Measurements from ENCODE around the gene TTC22.
A peak's percentile ranks its signal among the peaks of the same experiment; 100 is the strongest.

Gene TTC22

GRCh38 chr1:54764922-54765561 lies 36.1 kb downstream of the TTC22 start:
- H3K27ac ChIP-seq (ENCODE audit: insufficient read depth in 1 of 2, low read depth in 1 of 2, low read length in 2 of 2, poor library complexity in 1 of 2, severe bottlenecking in 2 of 2) = peak overlapping the region; percentile 59 to 88

GRCh38 chr1:54764133-54764921 lies 36.8 kb downstream of the TTC22 start, which contains the start of gene PARS2:
Gene PARS2 (minus strand): TSS chr1:54764523. CDS start chr1:54759161, 5,362 bp downstream.
- DNase-seq = peak; percentile 99 to 100 (median 100)
- H3K4me1 ChIP-seq (ENCODE audit: control extremely low read depth in 1 of 4, control insufficient read depth in 4 of 4, insufficient read depth in 4 of 4, low read length in 3 of 4) = peaks cover 8 to 17% (median 15%) of the 10 kb centered on the region in 4 experiments
- peak within 1 kb of the TSS; percentile 59 to 88 for H3K27ac ChIP-seq (ENCODE audit: insufficient read depth in 1 of 2, low read depth in 1 of 2, low read length in 2 of 2, poor library complexity in 1 of 2, severe bottlenecking in 2 of 2)
- CTCF ChIA-PET = no interaction called here
- under 1% methylated on average over 53 of the region's 57 CpGs for WGBS (ENCODE audit: insufficient coverage)
- POLR2A ChIA-PET = interaction anchor here (1.3 kb wide), 1 partner anchor 9 kb away, joined by 3 read pairs; no protein-coding TSS in a partner anchor
- H3K27me3 ChIP-seq (replicated peaks in 2 of 5; ENCODE audit: control insufficient read depth in 4 of 5, insufficient read depth in 5 of 5, low read length in 4 of 5) = no peaks in the 10 kb centered on the region
- H3K4me3 ChIP-seq (ENCODE audit: control insufficient read depth in 1 of 7, extremely low read depth in 1 of 7, insufficient read depth in 4 of 7, low read depth in 2 of 7, low read length in 6 of 7) = peak within 1 kb of the TSS; percentile 71 to 97 (median 92)
- H3K9me3 ChIP-seq (ENCODE audit: control extremely low read depth in 1 of 5, control insufficient read depth in 4 of 5, insufficient read depth in 2 of 5, low read depth in 1 of 5, low read length in 4 of 5) = no peaks in the 10 kb centered on the region
- H3K36me3 ChIP-seq (ENCODE audit: control insufficient read depth in 4 of 4, insufficient read depth in 4 of 4, low read length in 3 of 4) = no peaks in the 10 kb centered on the region

More at GRCh38 chr1:54764922-54765561, 36.1 kb downstream of the TTC22 start:
- Histone ChIP-seq H3K4me1 (ENCODE audit: control extremely low read depth in 1 of 4, control insufficient read depth in 4 of 4, insufficient read depth in 4 of 4, low read length in 3 of 4) (peaks cover 8 to 17% (median 15%) of the 10 kb centered on the region in 4 experiments), H3K9me3 (ENCODE audit: control extremely low read depth in 1 of 5, control insufficient read depth in 4 of 5, insufficient read depth in 2 of 5, low read depth in 1 of 5, low read length in 4 of 5) (no peaks in the 10 kb centered on the region), H3K36me3 (ENCODE audit: control insufficient read depth in 4 of 4, insufficient read depth in 4 of 4, low read length in 3 of 4) (no peaks in the 10 kb centered on the region), H3K27me3 (replicated peaks in 2 of 5; ENCODE audit: control insufficient read depth in 4 of 5, insufficient read depth in 5 of 5, low read length in 4 of 5) (no peaks in the 10 kb centered on the region), H3K4me3 (ENCODE audit: control insufficient read depth in 1 of 7, extremely low read depth in 1 of 7, insufficient read depth in 4 of 7, low read depth in 2 of 7, low read length in 6 of 7) (peak overlapping the region in 6 of 7 experiments; percentile 66 to 97 (median 85))
- ChIA-PET POLR2A (interaction anchor here (1.3 kb wide), 1 partner anchor 10 kb away, joined by 3 read pairs; no protein-coding TSS in a partner anchor), CTCF (interaction anchor here (1.6 kb wide), 1 partner anchor 16 kb away, joined by 6 read pairs; no protein-coding TSS in a partner anchor)
- DNase-seq = no peak
- WGBS (ENCODE audit: insufficient coverage) = 87% methylated on average over 8 of the region's 13 CpGs

GRCh38 chr1:54763816-54764132 lies 37.3 kb downstream of the TTC22 start:
- DNase-seq = peak in 1 of 3 donors; percentile 56
- Histone ChIP-seq H3K4me3 (ENCODE audit: control insufficient read depth in 1 of 7, extremely low read depth in 1 of 7, insufficient read depth in 4 of 7, low read depth in 2 of 7, low read length in 6 of 7) (peak overlapping the region; percentile 71 to 97 (median 92)), H3K27ac (ENCODE audit: insufficient read depth in 1 of 2, low read depth in 1 of 2, low read length in 2 of 2, poor library complexity in 1 of 2, severe bottlenecking in 2 of 2) (peak overlapping the region; percentile 37 to 84), H3K4me1 (ENCODE audit: control extremely low read depth in 1 of 4, control insufficient read depth in 4 of 4, insufficient read depth in 4 of 4, low read length in 3 of 4) (peaks cover 8 to 17% (median 15%) of the 10 kb centered on the region in 4 experiments), H3K36me3 (ENCODE audit: control insufficient read depth in 4 of 4, insufficient read depth in 4 of 4, low read length in 3 of 4) (peaks cover 0 to 2% (median under 1%) of the 10 kb centered on the region in 4 experiments), H3K9me3 (ENCODE audit: control extremely low read depth in 1 of 5, control insufficient read depth in 4 of 5, insufficient read depth in 2 of 5, low read depth in 1 of 5, low read length in 4 of 5) (no peaks in the 10 kb centered on the region), H3K27me3 (replicated peaks in 2 of 5; ENCODE audit: control insufficient read depth in 4 of 5, insufficient read depth in 5 of 5, low read length in 4 of 5) (no peaks in the 10 kb centered on the region)
- CTCF ChIA-PET = interaction anchor here (0.8 kb wide), 1 partner anchor 216 kb away, joined by 3 read pairs; the partner anchor contains the start of gene ACOT11
- POLR2A ChIA-PET = interaction anchor here (1.3 kb wide), 1 partner anchor 8 kb away, joined by 3 read pairs; no protein-coding TSS in a partner anchor
- WGBS (ENCODE audit: insufficient coverage) = 6% methylated on average over 9 of the region's 11 CpGs

GRCh38 chr1:54758678-54759348 lies 42.3 kb downstream of the TTC22 start:
- H3K9me3 ChIP-seq (ENCODE audit: control extremely low read depth in 1 of 5, control insufficient read depth in 4 of 5, insufficient read depth in 2 of 5, low read depth in 1 of 5, low read length in 4 of 5) = no peaks in the 10 kb centered on the region
- peaks cover 4 to 29% (median 19%) of the 10 kb centered on the region in 4 experiments for H3K36me3 ChIP-seq (ENCODE audit: control insufficient read depth in 4 of 4, insufficient read depth in 4 of 4, low read length in 3 of 4)
- no peak for DNase-seq
- H3K4me1 ChIP-seq (ENCODE audit: control extremely low read depth in 1 of 4, control insufficient read depth in 4 of 4, insufficient read depth in 4 of 4, low read length in 3 of 4) = peaks cover 5 to 9% (median 8%) of the 10 kb centered on the region in 4 experiments
- WGBS (ENCODE audit: insufficient coverage) = 96% methylated on average over 14 of the region's 20 CpGs
- no peak overlapping the region for H3K27ac ChIP-seq (ENCODE audit: insufficient read depth in 1 of 2, low read depth in 1 of 2, low read length in 2 of 2, poor library complexity in 1 of 2, severe bottlenecking in 2 of 2)
- ChIA-PET POLR2A (no interaction called here), CTCF (no interaction called here)
- no peaks in the 10 kb centered on the region for H3K27me3 ChIP-seq (replicated peaks in 2 of 5; ENCODE audit: control insufficient read depth in 4 of 5, insufficient read depth in 5 of 5, low read length in 4 of 5)
- no peak overlapping the region for H3K4me3 ChIP-seq (ENCODE audit: control insufficient read depth in 1 of 7, extremely low read depth in 1 of 7, insufficient read depth in 4 of 7, low read depth in 2 of 7, low read length in 6 of 7)

- ChIA-PET CTCF (no interaction called here), POLR2A (no interaction called here)
- 97% methylated on average over 5 of the region's 9 CpGs for WGBS (ENCODE audit: insufficient coverage)
- no peak for DNase-seq
- Histone ChIP-seq H3K27ac (ENCODE audit: insufficient read depth in 1 of 2, low read depth in 1 of 2, low read length in 2 of 2, poor library complexity in 1 of 2, severe bottlenecking in 2 of 2) (no peak overlapping the region), H3K27me3 (replicated peaks in 2 of 5; ENCODE audit: control insufficient read depth in 4 of 5, insufficient read depth in 5 of 5, low read length in 4 of 5) (no peaks in the 10 kb centered on the region), H3K36me3 (ENCODE audit: control insufficient read depth in 4 of 4, insufficient read depth in 4 of 4, low read length in 3 of 4) (peaks cover 4 to 29% (median 19%) of the 10 kb centered on the region in 4 experiments), H3K9me3 (ENCODE audit: control extremely low read depth in 1 of 5, control insufficient read depth in 4 of 5, insufficient read depth in 2 of 5, low read depth in 1 of 5, low read length in 4 of 5) (no peaks in the 10 kb centered on the region), H3K4me1 (ENCODE audit: control extremely low read depth in 1 of 4, control insufficient read depth in 4 of 4, insufficient read depth in 4 of 4, low read length in 3 of 4) (no peaks in the 10 kb centered on the region), H3K4me3 (ENCODE audit: control insufficient read depth in 1 of 7, extremely low read depth in 1 of 7, insufficient read depth in 4 of 7, low read depth in 2 of 7, low read length in 6 of 7) (no peak overlapping the region)
Observed at GRCh38 chr1:54757833-54758232, 43.3 kb downstream of the TTC22 start.

GRCh38 chr1:54754486-54755285 lies 46.4 kb downstream of the TTC22 start:
- ChIA-PET POLR2A (interaction anchor here (1.2 kb wide), 1 partner anchor 10 kb away, joined by 3 read pairs; the partner anchor contains the start of gene PARS2), CTCF (no interaction called here)
- Histone ChIP-seq H3K27ac (ENCODE audit: insufficient read depth in 1 of 2, low read depth in 1 of 2, low read length in 2 of 2, poor library complexity in 1 of 2, severe bottlenecking in 2 of 2) (no peak overlapping the region), H3K9me3 (ENCODE audit: control extremely low read depth in 1 of 5, control insufficient read depth in 4 of 5, insufficient read depth in 2 of 5, low read depth in 1 of 5, low read length in 4 of 5) (no peaks in the 10 kb centered on the region), H3K4me1 (ENCODE audit: control extremely low read depth in 1 of 4, control insufficient read depth in 4 of 4, insufficient read depth in 4 of 4, low read length in 3 of 4) (no peaks in the 10 kb centered on the region), H3K27me3 (replicated peaks in 2 of 5; ENCODE audit: control insufficient read depth in 4 of 5, insufficient read depth in 5 of 5, low read length in 4 of 5) (no peaks in the 10 kb centered on the region), H3K36me3 (ENCODE audit: control insufficient read depth in 4 of 4, insufficient read depth in 4 of 4, low read length in 3 of 4) (peaks cover 4 to 29% (median 19%) of the 10 kb centered on the region in 4 experiments), H3K4me3 (ENCODE audit: control insufficient read depth in 1 of 7, extremely low read depth in 1 of 7, insufficient read depth in 4 of 7, low read depth in 2 of 7, low read length in 6 of 7) (no peak overlapping the region)
- WGBS (ENCODE audit: insufficient coverage) = 98% methylated on average over 17 of the region's 25 CpGs
- DNase-seq = no peak
